HL-60 (cell line): Measurements from ENCODE around the gene ZDHHC24.
A peak's percentile ranks its signal among the peaks of the same experiment; 100 is the strongest.
"Not testable (repeated sequence)": the region's sequence is repeated elsewhere in the genome, so short reads cannot be mapped to it uniquely, and the experiment has no call there.

ENCODE experiments used
- DNase-seq, 2 experiments: peaks; one replicate each; pipeline ENCODE4 v3.0.0-alpha.2; 2010 to 2020; ENCODE audit warnings: low read depth in 1 of 2, low spot score in 1 of 2
- H3K27ac ChIP-seq: fragments of 250-450 bp; sonication (Bioruptor Pico); replicated peaks from 2 replicates; pipeline ENCODE4 v1.5.1; 2020; ENCODE audit warnings: mild to moderate bottlenecking, moderate library complexity
- H3K27me3 ChIP-seq: fragments of 250-450 bp; sonication (Bioruptor Pico); 2 replicates; pipeline ENCODE4 v1.5.1; 2021; ENCODE audit warnings: mild to moderate bottlenecking, moderate library complexity; ENCODE audit not compliant: insufficient read depth, poor library complexity, severe bottlenecking
- H3K4me3 ChIP-seq: replicated peaks from 2 replicates; pipeline ENCODE4 v1.5.1; 2011; ENCODE audit warnings: mild to moderate bottlenecking, control low read depth, low read length; ENCODE audit not compliant: insufficient read depth
- GABPA ChIP-seq: IDR thresholded peaks from 2 replicates; pipeline ENCODE4 v1.6.1; 2012; ENCODE audit warnings: low read depth
- POLR2AphosphoS5 ChIP-seq: IDR thresholded peaks from 2 replicates; pipeline ENCODE4 v1.6.1; 2012; ENCODE audit warnings: low read depth
- SPI1 ChIP-seq: IDR thresholded peaks from 2 replicates; pipeline ENCODE4 v1.6.1; 2012; ENCODE audit warnings: low read depth, mild to moderate bottlenecking, borderline replicate concordance
- TF ChIP-seq, protein P1 (sequence below): IDR thresholded peaks from one replicate; pipeline ENCODE4 v1.5.1; 2011; ENCODE audit warnings: low read length, control low read depth, inconsistent platforms; ENCODE audit not compliant: insufficient read depth
- TF ChIP-seq, protein P2 (sequence below): IDR thresholded peaks from 2 replicates; pipeline ENCODE4 v1.6.1; 2012; ENCODE audit warnings: low read depth; ENCODE audit not compliant: insufficient replicate concordance

The ZDHHC24 gene

DNA sequence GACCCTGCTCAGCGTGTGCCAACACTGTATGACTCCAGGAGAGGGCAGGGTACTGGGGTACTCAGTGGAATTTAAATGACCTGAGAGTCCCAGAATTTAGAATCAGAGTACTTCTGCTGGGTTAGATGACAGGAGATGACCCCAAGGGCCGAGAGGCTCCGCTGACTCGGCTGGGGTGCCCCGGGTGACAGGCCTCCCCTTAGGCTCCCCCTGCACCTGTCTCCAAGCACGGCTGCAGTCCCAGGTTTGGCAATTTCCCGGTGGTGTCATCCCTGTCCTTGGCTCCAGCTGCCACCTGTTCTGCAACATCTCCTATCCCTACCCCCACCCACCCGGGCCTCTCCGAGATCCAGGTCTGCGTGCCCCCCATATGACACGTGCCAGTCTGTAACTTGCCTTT lies 2.2 kb upstream of the ZDHHC24 start:
- TF ChIP-seq, protein P1, sequence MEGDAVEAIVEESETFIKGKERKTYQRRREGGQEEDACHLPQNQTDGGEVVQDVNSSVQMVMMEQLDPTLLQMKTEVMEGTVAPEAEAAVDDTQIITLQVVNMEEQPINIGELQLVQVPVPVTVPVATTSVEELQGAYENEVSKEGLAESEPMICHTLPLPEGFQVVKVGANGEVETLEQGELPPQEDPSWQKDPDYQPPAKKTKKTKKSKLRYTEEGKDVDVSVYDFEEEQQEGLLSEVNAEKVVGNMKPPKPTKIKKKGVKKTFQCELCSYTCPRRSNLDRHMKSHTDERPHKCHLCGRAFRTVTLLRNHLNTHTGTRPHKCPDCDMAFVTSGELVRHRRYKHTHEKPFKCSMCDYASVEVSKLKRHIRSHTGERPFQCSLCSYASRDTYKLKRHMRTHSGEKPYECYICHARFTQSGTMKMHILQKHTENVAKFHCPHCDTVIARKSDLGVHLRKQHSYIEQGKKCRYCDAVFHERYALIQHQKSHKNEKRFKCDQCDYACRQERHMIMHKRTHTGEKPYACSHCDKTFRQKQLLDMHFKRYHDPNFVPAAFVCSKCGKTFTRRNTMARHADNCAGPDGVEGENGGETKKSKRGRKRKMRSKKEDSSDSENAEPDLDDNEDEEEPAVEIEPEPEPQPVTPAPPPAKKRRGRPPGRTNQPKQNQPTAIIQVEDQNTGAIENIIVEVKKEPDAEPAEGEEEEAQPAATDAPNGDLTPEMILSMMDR: no peak
- TF ChIP-seq POLR2AphosphoS5 (no peak), SPI1 (no peak), GABPA (no peak)
- TF ChIP-seq, protein P2, sequence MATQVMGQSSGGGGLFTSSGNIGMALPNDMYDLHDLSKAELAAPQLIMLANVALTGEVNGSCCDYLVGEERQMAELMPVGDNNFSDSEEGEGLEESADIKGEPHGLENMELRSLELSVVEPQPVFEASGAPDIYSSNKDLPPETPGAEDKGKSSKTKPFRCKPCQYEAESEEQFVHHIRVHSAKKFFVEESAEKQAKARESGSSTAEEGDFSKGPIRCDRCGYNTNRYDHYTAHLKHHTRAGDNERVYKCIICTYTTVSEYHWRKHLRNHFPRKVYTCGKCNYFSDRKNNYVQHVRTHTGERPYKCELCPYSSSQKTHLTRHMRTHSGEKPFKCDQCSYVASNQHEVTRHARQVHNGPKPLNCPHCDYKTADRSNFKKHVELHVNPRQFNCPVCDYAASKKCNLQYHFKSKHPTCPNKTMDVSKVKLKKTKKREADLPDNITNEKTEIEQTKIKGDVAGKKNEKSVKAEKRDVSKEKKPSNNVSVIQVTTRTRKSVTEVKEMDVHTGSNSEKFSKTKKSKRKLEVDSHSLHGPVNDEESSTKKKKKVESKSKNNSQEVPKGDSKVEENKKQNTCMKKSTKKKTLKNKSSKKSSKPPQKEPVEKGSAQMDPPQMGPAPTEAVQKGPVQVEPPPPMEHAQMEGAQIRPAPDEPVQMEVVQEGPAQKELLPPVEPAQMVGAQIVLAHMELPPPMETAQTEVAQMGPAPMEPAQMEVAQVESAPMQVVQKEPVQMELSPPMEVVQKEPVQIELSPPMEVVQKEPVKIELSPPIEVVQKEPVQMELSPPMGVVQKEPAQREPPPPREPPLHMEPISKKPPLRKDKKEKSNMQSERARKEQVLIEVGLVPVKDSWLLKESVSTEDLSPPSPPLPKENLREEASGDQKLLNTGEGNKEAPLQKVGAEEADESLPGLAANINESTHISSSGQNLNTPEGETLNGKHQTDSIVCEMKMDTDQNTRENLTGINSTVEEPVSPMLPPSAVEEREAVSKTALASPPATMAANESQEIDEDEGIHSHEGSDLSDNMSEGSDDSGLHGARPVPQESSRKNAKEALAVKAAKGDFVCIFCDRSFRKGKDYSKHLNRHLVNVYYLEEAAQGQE: no peak
- DNase-seq: no peak
- H3K4me3 ChIP-seq: no peak overlapping the region
- peaks cover 2% of the 10 kb centered on the region for H3K27me3 ChIP-seq
- H3K27ac ChIP-seq: no peak overlapping the region

DNA sequence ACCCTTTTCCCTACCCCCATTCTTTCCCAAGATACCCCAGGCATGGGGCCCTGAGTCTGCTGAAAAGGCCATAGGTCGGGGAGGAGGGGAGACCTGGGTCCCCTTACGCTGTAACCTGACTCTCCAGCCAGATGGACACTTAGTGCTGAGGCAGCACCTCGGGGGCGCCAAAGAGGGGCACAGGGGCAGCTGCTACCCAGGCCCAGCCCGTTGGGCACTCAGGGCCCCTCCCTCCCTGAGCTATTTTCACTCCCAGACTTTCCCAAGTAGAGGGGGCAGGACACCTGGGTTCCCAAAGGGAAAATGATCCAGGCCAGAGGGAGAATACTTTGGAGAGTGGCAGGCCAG lies 1.8 kb upstream of the ZDHHC24 start:
- H3K27ac ChIP-seq: no peak overlapping the region
- no peak for DNase-seq
- H3K4me3 ChIP-seq: no peak overlapping the region
- peaks cover 2% of the 10 kb centered on the region for H3K27me3 ChIP-seq
- TF ChIP-seq POLR2AphosphoS5: no peak
- TF ChIP-seq, protein P2: no peak
- TF ChIP-seq SPI1: no peak

DNA sequence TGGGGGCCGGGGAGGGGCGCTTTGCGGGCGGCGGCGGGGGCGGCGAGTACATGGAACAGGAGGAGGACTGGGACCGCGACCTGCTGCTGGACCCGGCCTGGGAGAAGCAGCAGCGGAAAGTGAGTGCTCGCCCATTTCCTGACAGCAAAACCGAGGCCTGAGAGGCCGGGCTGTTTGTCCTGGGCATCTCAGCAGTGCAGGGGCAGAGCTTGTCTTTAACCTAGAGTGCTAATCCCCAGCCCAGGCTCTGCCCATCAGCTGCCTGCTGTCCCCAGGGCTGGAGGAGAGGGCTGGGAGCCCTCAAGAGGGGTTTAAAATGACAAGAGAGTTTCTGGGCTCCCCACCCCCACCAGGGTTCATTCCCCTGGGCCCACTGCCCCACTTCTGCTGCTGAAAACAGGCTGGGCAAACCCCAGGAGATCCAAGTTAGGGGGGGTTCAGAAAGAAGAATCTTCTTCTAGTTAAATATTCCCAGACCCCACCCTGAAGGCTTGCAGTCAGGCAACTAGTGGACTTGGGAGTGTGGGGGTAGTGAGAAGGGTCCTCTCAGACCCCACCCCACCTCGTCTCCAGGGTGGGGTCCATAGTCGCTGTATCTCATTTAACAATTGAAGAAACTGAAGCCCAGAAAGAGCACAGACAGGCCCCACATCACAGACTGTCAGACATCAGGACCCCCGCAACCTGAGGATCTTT lies 1.3 kb upstream of the ZDHHC24 start:
- Histone ChIP-seq H3K27ac (no peak overlapping the region), H3K4me3 (no peak overlapping the region), H3K27me3 (peaks cover 2% of the 10 kb centered on the region)
- DNase-seq: no peak
- TF ChIP-seq, protein P1: no peak

DNA sequence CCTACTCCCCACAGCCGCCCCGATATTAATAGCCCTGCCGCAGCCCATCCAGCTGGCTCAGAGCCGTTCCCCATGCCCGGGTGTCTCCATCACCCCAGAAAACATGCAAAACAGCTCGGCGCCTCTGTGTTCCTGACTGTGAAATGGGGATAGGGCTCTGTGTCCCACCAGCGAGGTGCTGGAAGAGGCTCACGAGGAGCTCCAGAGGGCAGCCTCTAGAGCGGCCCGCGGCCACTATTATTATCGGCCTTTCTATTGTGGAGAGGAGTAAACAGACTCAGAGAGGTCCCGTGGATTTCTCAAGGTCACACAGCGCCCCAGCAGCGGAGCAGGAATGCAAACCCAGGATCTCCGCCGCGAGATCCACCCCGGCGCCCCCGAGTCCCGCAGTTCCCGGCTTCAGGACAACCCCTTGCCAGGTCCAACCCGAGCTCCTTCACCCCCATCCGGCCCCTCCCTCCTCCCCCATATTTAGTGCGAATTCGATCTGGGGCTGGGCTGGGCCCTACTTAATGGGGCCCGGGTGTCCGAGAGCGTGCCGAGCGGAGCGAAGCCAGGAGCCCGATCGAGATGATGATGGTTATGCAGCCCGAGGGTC lies 619 bp upstream of the ZDHHC24 start, which contains the start of gene ACTN3:
Gene ACTN3 (plus strand): TSS at position 536 of the 598 bp plus-strand sequence. CDS start 35 bp downstream, at position 571.
- H3K4me3 ChIP-seq: peak within 1 kb of the TSS; percentile 88
- no peak for DNase-seq
- TF ChIP-seq, protein P1: no peak
- TF ChIP-seq, protein P2: no peak
- TF ChIP-seq GABPA: no peak
- TF ChIP-seq SPI1: no peak
- TF ChIP-seq POLR2AphosphoS5: no peak

DNA sequence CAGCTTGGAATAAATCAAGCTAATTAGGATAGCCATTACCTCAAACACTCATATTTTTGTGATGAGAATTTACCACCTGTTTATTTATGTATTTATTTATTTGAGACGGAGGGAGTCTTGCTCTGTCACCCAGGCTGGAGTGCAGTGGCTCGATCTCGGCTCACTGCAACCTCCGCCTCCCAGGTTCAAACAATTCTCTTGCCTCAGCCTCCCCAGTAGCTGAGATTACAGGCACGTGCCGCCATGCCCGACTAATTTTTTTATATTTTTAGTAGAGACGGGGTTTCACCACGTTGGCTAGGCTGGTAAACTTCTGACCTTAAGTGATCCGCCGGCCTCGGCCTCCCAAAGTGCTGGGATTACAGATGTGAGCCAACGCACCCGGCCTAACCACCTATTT lies 896 bp downstream of the ZDHHC24 start:
- DNase-seq, H3K27me3 ChIP-seq, H3K27ac ChIP-seq: not testable (repeated sequence)
- H3K4me3 ChIP-seq: peak overlapping the region; percentile 88

More for the DNA sequence above, 619 bp upstream of the ZDHHC24 start, which contains the start of gene ACTN3:
- Histone ChIP-seq H3K27ac (peak within 1 kb of the TSS; percentile 55), H3K27me3 (peaks cover 2% of the 10 kb centered on the region)
